H7 (cell line): ENCODE measurements around the gene CCL18. TPM values are rescaled to one million over a fixed set of nuclear protein-coding genes. Genes with fewer than 3 reads are reported as not detected.
"Not testable (repeated sequence)": the region's sequence is repeated elsewhere in the genome, so short reads cannot be mapped to it uniquely, and the experiment has no call there.

Experiments used
- DNase-seq: peaks from one replicate; pipeline ENCODE4 v3.0.0; 2012
- H3K27me3 ChIP-seq: 2 replicates; pipeline ENCODE4 v1.6.0; 2011; ENCODE audit warnings: mild to moderate bottlenecking, low read length; ENCODE audit not compliant: control insufficient read depth, insufficient read depth
- H3K36me3 ChIP-seq: replicated peaks from 2 replicates; pipeline ENCODE4 v1.5.1; 2011; ENCODE audit warnings: low read length; ENCODE audit not compliant: control insufficient read depth, insufficient read depth
- H3K4me3 ChIP-seq: 2 replicates; pipeline ENCODE4 v1.5.1; 2011; ENCODE audit warnings: low read depth, mild to moderate bottlenecking, control low read depth, low read length, moderate library complexity; ENCODE audit not compliant: insufficient read depth
- total RNA-seq: library from RNA; depleted of rRNA; stranded (reverse); fragments of >200 nt; shearing (Covaris generic); gene quantifications from 2 replicates; pipeline ENCODE4 v1.2.3, GENCODE V29; 2014

The CCL18 gene
- total RNA-seq, 1 experiment from 2014 or later: not detected

DNA sequence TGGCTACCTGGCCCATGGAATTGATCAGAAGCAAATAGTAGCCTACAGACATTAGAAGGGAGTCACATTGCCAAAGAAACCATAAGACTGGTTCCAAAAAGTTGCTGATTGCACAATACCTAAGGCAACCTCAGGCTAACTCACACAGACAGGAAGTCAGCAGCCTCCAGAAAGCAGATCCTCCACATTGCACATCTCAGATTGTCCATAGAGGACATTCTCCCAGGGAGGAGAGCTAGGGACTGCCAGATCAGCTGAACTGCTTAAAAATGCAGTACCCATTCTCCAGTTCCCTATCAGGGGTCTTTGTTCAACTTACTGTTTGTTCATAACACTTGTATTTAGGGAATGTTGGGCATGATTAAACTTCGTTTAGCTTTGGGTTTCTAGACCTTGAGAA lies 21.7 kb downstream of the CCL18 start:
- Histone ChIP-seq H3K4me3 (no peak overlapping the region), H3K27me3 (no peaks in the 10 kb centered on the region), H3K36me3 (no peaks in the 10 kb centered on the region)
- no peak for DNase-seq

DNA sequence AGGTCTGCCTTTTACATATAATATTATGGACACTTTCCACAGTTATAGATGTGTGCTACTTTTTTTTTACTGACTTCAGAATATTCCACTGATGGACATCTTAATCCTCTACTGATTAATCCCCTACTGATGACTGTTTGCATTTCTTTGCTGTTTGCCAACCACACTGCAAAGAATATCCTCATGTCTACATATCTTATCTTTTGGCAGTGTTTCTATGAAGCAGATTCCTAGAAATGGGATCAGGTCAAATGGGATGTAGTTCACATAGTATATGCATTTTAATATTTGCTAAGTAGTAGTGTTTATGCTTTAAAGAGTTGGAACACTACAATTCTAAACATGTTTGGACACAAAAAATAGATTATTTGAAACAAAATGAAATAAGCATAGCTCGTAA lies 22.7 kb downstream of the CCL18 start:
- Histone ChIP-seq H3K4me3 (no peak overlapping the region), H3K36me3 (no peaks in the 10 kb centered on the region), H3K27me3 (no peaks in the 10 kb centered on the region)
- DNase-seq: no peak

DNA sequence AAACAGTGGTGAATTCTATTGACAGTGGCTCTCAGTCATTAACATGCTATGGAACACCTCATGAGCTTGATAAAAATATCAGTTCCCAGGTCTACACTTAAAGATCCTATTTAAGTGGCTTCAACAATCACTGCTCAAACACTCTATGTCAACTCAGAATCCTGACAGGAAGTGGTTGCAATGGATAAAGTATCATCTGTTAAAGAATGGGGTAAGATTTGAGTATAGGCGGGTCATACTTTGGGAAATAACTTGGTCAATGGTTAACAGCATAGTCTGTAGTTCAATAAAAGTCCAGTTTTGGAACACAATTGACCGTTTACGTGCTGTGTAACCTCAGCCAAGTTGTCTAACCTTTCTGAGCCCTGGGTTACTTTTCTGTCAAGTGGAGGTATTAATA lies 23.4 kb downstream of the CCL18 start:
- not testable (repeated sequence) for H3K4me3 ChIP-seq, DNase-seq, H3K27me3 ChIP-seq, H3K36me3 ChIP-seq

DNA sequence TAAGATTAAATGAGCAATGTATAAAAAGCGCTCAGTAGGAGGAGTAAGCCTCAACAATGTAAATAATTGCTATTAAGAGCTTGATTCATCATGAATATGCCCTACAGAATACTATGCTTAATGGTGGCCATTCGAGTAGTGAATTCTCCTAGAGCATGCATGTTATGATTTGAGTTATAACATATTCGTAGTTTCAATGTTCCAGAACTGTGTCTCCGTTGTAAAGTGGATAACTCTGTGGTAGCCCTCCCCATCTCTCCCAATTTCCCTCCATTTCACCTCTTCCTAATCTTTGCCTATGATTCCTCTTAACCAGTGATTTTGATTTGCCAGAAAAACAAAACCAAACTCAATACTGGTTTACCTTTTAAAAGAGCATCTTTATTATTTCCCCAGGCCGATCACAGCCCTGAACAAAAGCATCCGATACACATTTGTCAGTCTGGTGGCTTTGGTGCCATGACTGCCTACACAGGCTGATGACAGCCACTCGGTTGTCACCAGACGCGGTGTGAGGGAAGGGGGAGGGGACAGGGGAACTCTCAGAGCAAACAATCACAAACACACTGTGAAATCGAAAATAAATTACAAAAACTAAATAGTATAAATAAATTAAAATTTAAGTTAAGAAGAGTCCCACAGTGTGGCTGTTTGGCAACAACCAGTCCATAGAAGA lies 24.0 kb downstream of the CCL18 start:
- not testable (repeated sequence) for DNase-seq, H3K4me3 ChIP-seq, H3K27me3 ChIP-seq, H3K36me3 ChIP-seq

DNA sequence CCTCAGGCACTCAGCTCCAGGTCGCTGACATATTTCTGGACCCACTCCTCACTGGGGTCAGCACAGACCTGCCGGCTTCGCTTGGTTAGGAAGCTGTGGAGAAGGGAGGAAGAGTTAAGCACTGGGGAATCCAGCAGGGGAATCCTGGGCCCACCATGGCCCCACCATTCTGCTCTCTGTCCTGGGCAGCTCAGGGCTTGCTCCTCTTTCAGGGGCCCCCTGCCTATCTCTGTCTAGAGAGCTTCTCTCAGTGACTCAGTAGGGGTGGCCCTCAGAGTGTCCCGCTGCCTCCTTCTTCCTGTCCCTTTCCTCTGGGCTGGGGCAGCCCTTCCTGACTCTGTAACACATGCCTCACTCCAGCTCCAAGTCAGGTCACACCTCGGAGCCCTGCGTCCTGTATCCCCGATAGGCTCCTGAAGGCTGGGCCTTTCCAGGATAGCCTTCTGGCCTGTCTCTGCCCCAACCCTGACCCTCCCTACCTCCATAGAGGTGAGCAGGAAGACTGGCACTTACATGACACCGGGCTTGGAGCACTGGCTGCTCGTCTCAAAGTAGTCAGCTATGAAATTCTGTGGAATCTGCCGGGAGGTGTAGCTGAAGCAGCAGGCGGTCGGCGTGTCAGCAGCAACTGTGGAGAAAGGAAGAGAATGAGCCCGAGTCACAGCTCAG lies 24.7 kb downstream of the CCL18 start:
- H3K36me3 ChIP-seq: no peaks in the 10 kb centered on the region
- DNase-seq: no peak
- no peaks in the 10 kb centered on the region for H3K27me3 ChIP-seq
- no peak overlapping the region for H3K4me3 ChIP-seq

DNA sequence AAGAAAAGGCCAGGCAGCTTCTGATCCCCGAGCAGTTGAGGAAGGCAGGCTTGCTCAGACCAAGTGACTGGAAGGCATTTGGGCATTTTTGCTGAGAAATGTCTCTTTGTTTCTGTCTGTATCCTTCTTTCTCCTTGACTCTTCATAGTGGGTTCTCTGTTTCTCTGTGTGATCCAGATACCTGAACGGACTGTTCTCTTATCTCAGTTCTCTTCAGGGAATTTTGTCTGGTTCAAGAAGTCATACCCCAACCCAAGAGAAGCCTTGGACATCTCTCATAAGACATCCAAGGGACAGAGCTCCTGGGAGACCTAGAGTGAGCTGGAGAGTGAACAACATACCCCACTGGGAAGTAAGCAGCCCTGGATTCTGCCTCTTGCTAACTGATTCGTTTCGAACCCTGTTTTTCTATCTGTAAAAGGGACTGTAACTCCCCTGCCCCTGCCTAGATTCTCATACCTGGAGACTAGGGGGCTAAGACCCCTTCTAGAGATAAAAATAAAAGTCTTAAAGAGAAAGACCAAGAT lies 25.3 kb downstream of the CCL18 start:
- DNase-seq: no peak
- H3K4me3 ChIP-seq: no peak overlapping the region
- H3K36me3 ChIP-seq: no peaks in the 10 kb centered on the region
- no peaks in the 10 kb centered on the region for H3K27me3 ChIP-seq

DNA sequence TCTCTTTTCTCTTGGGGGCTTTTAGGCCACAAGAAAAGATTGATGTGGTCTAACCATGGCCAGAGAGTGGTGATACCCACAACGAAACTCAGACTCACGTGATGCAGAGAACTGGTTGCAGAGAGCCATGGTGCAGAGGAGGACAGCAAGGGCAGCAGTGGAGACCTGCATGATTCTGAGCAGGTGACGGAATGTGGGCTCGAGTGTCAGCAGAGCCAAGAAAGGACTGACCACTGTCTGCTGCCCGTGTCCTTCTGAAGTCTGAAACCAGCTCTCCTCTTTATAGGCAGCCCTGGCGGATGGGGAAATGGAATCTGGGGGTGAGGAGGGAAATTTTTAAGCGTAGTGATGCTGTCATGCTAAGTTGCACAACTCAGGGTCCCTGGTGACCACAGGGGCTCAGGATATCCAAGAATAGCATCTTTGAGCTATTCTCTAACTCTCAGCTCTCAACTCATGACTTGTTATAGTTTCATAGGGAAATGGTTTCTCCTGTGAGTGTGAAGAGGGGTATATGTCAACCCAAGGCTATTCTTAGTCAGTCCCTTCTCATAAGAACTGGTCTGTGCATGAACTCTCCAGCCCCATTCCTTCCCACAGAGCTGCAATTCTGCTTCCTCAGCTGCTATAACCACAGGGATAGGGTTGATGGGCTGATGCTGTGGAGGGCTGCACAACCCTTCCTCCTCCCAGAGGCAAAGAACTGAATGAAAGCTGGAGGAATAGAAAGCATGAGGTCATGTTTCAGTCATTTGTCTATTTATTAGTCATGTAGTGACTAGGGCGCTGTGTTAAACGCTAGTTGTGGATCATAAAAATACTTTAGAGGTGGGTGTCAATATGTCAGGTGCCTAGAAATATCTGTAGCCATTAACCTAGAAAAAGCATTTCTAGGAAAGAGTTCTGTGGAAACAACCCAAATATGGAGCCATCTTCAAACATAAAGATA lies 26.1 kb downstream of the CCL18 start, which contains the start of gene CCL3:
CCL3 (minus strand) TSS at position 256 of the 949 bp plus-strand sequence; CDS start at position 171, 85 bp downstream.
- H3K4me3 ChIP-seq: no peak within 1 kb of the TSS
- no peak for DNase-seq
- H3K36me3 ChIP-seq: no peaks in the 10 kb centered on the region
- no peaks in the 10 kb centered on the region for H3K27me3 ChIP-seq

DNA sequence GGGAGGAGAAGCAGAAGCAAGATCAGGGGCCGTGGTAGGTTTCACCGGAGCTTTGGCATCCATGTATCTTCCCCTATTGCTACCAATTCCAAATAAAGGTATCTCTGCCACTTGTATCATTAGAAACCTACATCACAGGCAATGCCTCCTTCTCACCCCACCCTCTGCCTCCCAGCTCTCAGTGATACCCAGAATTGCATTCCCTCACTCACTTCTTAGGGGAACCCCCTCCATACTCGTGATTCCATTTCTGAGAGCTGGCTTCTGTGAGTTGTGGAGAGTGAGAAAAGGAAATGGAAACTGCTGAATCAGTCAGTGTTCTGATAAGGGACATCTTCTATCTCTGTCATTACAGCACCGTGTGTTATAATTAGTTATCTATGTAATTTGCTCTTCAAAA lies 28.2 kb downstream of the CCL18 start:
- H3K4me3 ChIP-seq: no peak overlapping the region
- no peak for DNase-seq

DNA sequence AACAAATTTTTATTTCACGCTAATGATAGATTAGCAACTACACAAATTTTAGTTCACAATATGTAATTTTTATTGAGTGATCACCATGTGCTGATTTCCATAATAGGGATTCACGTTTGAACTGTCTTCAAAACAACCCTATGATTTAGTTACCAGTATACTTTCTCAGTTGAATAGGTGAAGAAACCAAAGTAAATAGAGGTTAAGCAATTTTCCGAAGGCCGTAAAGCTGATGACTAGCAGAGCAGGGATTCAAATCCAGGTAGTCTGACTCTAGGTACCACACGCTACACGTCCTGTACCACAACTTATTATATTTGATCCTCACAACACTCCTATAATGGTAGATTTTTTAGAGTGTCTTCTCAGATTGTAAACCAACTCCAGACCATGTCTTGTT lies 28.6 kb downstream of the CCL18 start:
- not testable (repeated sequence) for H3K36me3 ChIP-seq, H3K27me3 ChIP-seq, DNase-seq, H3K4me3 ChIP-seq

More for the DNA sequence above, 28.2 kb downstream of the CCL18 start:
- no peaks in the 10 kb centered on the region for H3K36me3 ChIP-seq
- no peaks in the 10 kb centered on the region for H3K27me3 ChIP-seq

DNA sequence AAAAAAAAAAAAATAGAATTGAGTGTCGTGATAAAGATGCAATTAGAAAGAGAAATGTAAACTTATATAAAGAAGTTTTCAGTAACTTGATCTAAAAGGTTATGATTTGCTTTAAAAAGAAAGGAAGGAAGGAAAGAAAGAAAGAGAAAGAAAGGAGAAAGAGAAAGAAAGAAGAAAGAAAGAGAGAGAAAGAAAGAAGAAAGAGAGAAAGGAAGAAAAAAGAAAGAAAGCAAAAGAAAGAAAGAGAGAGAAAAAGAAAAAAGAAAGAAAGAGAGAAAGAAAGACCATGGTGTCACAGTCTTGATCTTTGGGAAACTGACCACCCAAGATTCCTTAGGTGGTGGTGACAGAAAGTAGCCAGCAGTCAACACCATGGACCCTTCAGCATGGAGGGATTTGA lies 30.2 kb downstream of the CCL18 start:
- DNase-seq: no peak
- Histone ChIP-seq H3K36me3 (no peaks in the 10 kb centered on the region), H3K27me3 (no peaks in the 10 kb centered on the region), H3K4me3 (no peak overlapping the region)

DNA sequence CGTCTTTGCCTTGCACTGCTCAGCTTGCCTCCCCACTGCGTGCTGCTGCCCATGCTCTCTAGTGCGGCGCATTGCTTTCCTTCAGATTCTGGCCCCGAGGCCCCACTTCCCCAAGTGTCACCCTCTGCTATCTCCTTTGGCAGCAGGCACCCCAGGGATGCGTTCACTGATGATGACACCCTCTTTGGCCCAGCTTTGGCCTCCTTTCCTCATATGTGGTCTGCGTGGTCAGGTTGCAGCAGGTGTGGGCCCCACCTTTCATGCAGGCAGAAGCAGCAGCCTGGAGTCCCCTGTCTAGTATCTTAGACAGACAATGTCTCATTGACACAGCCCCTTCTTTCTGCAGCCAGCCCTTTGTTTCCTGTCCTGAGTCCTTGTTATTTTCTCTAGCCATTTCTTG lies 30.7 kb downstream of the CCL18 start:
- Histone ChIP-seq H3K4me3 (no peak overlapping the region), H3K36me3 (no peaks in the 10 kb centered on the region), H3K27me3 (no peaks in the 10 kb centered on the region)
- no peak for DNase-seq

DNA sequence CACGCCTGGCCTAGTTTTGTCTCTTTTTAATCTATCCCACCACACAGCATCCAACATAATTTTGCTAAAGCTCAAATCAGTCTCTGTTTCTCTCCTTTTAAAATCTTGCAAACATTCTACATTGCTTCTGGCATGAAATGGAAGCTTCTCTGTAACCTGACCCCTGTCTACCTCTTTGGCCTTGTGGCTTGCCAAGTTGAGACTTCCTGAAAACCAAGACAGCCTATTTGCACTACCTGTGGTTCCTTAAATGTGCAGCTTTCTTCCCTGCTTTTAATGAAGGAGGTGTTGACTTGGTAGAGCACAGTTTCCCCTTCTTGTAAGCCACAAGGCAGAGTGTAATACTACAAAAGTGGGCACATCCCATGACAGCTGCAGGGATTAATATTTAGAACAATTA lies 31.9 kb downstream of the CCL18 start:
- Histone ChIP-seq H3K36me3 (no peaks in the 10 kb centered on the region), H3K27me3 (no peaks in the 10 kb centered on the region), H3K4me3 (no peak overlapping the region)
- DNase-seq: no peak

DNA sequence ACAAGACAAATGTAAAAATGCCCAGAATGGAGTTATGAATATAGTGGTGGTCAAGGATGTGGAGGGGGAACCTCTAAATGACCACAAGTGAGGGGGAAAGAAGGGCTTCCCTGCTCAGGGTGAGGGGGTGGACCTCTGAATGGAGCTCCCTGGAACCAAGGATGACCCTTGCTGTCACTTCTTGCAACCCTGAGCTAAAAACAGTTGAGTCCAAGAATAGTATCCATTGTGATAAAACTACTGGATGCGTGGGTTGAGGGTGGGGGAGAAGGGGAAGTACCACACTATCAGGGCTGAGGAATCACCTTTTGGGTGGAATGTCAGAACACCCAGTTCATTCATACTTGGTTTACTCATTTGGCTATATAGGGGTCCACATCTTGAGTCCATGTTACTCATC lies 34.9 kb downstream of the CCL18 start:
- not testable (repeated sequence) for H3K27me3 ChIP-seq, DNase-seq, H3K4me3 ChIP-seq, H3K36me3 ChIP-seq

DNA sequence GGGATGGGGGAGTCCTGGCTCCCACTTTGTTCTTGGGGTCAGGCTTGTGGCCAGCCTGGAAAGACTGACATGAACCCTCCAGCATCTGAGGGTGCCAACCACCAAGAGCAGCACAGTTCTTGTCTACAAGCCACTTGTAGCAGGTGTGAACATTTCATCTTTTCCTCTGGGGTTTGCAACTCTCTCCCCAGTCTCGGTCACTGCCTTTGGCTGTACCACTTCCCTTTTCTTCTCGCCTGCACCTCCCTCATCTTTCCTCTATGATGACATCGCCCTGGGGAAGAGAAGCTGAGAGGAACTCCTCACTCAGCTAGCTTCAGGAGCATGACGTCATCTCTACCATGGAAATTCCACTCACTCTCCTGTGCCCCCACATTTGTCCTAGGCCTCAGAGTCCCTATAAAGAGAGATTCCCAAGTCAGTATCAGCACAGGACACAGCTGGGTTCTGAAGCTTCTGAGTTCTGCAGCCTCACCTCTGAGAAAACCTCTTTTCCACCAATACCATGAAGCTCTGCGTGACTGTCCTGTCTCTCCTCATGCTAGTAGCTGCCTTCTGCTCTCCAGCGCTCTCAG lies 39.4 kb downstream of the CCL18 start, which contains the start of gene CCL4:
CCL4 (plus strand) TSS at position 427 of the 575 bp plus-strand sequence; CDS start at position 506, 79 bp downstream.
- H3K27me3 ChIP-seq, H3K4me3 ChIP-seq, DNase-seq, H3K36me3 ChIP-seq: not testable (repeated sequence)
